T1000 (cell line): ENCODE data around the gene C19orf25.
"Not testable (repeated sequence)": the region's sequence is repeated elsewhere in the genome, so short reads cannot be mapped to it uniquely, and the experiment has no call there.

Experiments used
- DNase-seq: peaks from one replicate; lab custom pipeline; 2025; ENCODE audit warnings: mixed read lengths; lab: John Stamatoyannopoulos, UW

The C19orf25 gene

GRCh38 chr19:1481893-1482360 lies 2.9 kb upstream of the C19orf25 start:
- no peak for DNase-seq

GRCh38 chr19:1481224-1481892 lies 2.3 kb upstream of the C19orf25 start:
- no peak for DNase-seq

- not testable (repeated sequence) for DNase-seq
Measured at GRCh38 chr19:1477056-1477455, 2.0 kb downstream of the C19orf25 start.

GRCh38 chr19:1475751-1476437 lies 3.1 kb downstream of the C19orf25 start:
- no peak for DNase-seq

- DNase-seq, result no peak
Measured at GRCh38 chr19:1474765-1475351, 4.2 kb downstream of the C19orf25 start.

GRCh38 chr19:1474011-1474764 lies 4.8 kb downstream of the C19orf25 start:
- no peak for DNase-seq

- DNase-seq, result no peak
Measured at GRCh38 chr19:1473085-1473851, 5.7 kb downstream of the C19orf25 start.

- DNase-seq, result no peak
Measured at GRCh38 chr19:1472231-1473084, 6.6 kb downstream of the C19orf25 start.

GRCh38 chr19:1471515-1472160 lies 7.4 kb downstream of the C19orf25 start:
- DNase-seq, result no peak

- DNase-seq, result no peak
Measured at GRCh38 chr19:1471010-1471514, 8.0 kb downstream of the C19orf25 start.

GRCh38 chr19:1470305-1471009 lies 8.6 kb downstream of the C19orf25 start:
- DNase-seq, result no peak

GRCh38 chr19:1470055-1470304 lies 9.0 kb downstream of the C19orf25 start:
- no peak for DNase-seq

GRCh38 chr19:1469255-1470054 lies 9.6 kb downstream of the C19orf25 start:
- DNase-seq, result no peak

GRCh38 chr19:1468821-1469254 lies 10.2 kb downstream of the C19orf25 start:
- DNase-seq, result no peak

GRCh38 chr19:1468274-1468820 lies 10.7 kb downstream of the C19orf25 start:
- no peak for DNase-seq

GRCh38 chr19:1467490-1468273 lies 11.3 kb downstream of the C19orf25 start:
- DNase-seq, result no peak

GRCh38 chr19:1467215-1467489 lies 11.9 kb downstream of the C19orf25 start:
- DNase-seq, result no peak
